GM10266 (cell line): ENCODE results near the gene ABL1.
"Not testable (repeated sequence)": the region's sequence is repeated elsewhere in the genome, so short reads cannot be mapped to it uniquely, and the experiment has no call there.

Experiments
- DNase-seq: peaks from one replicate; pipeline ENCODE4 v3.0.0; 2012; ENCODE audit errors: extremely low spot score
- TF ChIP-seq, protein P1 (sequence below): IDR thresholded peaks from 2 replicates; pipeline ENCODE4 v1.5.1; 2012; ENCODE audit warnings: mild to moderate bottlenecking, low read depth; ENCODE audit not compliant: control insufficient read depth, insufficient read depth; ENCODE audit errors: missing control alignments

Gene ABL1

DNA sequence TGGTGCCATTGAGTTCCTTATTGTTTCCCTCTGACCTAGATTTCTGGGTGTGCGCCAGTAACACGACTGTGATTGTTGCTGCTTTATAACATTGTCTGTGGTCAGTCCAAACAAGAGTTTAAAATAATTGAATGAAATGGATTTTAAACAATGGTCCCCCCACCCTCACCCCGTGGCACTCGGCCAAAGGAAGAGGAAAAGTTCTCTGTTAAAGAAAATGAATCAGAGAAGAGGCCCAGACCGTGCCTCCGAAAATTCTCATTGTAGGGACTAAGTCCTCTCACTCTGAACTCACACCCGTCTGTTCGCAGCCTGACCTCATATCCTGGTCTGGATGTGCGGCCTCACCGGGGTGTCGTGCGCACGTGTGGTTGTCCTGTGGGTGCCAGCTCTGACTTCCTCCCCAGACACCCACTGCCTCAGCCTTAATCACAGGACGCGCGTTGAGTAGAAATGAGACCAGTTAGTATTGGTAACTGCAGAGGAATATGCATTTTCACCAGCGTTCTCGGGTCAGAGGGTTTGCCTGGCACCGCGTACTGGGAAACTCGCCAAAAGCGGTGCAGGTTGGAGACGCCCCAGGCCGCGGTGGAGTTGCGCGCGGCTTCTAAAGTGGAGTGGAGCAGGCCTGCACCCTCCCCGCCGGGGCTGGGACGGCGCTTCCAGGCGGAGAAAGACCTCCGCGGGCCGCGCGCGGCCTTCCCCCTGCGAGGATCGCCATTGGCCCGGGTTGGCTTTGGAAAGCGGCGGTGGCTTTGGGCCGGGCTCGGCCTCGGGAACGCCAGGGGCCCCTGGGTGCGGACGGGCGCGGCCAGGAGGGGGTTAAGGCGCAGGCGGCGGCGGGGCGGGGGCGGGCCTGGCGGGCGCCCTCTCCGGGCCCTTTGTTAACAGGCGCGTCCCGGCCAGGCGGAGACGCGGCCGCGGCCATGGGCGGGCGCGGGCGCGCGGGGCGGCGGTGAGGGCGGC lies at the start of gene ABL1:
ABL1 (plus strand) TSS at position 884 of the 966 bp plus-strand sequence. CDS start 193 bp downstream, outside the sequence.
- peak; percentile 88 for DNase-seq
- TF ChIP-seq, protein P1, sequence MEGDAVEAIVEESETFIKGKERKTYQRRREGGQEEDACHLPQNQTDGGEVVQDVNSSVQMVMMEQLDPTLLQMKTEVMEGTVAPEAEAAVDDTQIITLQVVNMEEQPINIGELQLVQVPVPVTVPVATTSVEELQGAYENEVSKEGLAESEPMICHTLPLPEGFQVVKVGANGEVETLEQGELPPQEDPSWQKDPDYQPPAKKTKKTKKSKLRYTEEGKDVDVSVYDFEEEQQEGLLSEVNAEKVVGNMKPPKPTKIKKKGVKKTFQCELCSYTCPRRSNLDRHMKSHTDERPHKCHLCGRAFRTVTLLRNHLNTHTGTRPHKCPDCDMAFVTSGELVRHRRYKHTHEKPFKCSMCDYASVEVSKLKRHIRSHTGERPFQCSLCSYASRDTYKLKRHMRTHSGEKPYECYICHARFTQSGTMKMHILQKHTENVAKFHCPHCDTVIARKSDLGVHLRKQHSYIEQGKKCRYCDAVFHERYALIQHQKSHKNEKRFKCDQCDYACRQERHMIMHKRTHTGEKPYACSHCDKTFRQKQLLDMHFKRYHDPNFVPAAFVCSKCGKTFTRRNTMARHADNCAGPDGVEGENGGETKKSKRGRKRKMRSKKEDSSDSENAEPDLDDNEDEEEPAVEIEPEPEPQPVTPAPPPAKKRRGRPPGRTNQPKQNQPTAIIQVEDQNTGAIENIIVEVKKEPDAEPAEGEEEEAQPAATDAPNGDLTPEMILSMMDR: no peak

DNA sequence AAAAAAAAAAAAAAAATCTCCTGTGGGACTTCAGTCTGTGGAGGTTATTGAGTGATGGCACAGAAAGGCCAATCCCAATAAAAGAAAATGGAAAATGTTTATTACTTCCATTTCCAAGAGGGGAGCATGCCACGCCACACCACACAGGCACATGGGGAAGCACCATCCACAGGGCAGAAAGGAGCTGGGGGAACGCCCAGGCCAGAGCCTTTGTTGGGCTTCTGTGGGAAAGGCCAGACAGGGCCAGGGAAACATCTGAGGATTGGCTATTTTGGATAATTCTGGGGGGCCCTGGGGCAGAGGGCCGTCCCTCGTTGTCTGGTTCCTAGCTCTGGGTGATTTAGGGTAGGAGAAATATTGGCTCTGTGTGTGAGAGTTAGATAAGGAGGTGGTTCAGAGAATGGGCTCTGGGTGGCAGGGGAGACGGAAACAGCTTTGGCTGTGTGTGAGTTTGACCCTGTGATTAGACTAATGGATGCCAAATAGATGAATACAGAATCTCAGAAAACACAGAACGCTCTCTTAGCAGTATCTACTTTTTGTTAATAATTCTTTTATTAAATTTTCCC lies 49.0 kb upstream of the ABL1 start:
- DNase-seq: no peak
- TF ChIP-seq, protein P1: no peak

DNA sequence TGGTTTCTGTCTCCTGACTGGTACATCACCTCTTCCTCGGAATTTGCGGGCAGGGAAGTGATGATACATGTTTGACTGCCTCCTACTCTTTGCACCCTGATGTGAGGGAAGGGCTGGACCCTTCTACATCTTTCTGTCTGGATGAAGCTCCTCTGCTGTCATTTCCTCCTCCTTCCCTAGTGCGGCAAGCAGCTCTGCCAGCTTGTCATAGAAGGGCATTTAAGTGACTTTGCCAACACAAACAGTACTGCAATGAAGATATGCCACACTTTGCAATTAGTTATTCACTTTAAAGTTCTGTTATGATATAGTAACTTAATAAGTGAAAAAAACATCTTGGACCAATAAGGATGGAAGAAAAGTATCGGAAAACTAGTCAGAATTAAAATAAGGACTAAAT lies 48.5 kb upstream of the ABL1 start:
- no peak for DNase-seq
- TF ChIP-seq, protein P1: no peak

DNA sequence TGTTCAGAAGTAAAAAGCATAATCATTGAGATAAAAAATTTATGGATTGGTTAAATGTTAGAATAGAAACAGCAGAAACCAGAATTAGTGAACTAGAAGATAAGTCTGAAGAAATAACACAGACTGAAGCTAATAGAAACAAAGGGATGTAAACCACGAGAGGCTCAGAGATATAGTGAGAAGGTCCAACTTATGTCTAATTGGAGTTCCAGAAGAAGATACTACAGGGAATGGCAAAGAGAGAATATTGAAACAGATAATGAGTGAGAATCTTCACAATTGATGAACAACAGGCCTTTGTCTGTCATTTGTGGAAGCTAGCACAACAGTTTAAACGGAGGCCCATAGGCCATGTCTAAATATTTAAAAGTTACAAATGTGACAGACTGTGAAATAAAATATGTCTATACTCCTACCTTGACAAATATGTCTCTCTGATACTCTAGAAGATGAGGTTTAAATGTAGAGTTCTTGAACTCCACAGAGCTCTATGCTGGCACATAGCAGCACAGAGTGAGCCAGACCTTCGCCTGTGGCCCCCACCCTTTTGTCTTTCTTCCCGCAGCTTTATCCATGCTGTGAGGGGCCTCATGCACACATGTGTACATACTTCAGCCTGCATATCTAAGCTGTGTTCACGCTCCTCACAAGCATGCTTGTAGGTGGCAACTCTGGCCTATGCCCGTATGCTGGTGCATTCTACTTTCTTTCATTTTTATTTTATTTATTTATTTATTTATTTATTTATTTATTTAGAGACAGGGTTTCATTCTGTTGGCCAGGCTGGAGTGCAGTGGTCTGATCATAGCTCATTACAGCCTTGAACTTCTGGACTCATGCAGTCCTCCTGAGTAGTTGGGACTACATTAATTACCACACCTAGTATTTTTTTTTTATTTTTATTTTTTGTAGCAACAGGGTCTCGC lies 45.0 kb upstream of the ABL1 start:
- TF ChIP-seq, protein P1: no peak
- no peak for DNase-seq

DNA sequence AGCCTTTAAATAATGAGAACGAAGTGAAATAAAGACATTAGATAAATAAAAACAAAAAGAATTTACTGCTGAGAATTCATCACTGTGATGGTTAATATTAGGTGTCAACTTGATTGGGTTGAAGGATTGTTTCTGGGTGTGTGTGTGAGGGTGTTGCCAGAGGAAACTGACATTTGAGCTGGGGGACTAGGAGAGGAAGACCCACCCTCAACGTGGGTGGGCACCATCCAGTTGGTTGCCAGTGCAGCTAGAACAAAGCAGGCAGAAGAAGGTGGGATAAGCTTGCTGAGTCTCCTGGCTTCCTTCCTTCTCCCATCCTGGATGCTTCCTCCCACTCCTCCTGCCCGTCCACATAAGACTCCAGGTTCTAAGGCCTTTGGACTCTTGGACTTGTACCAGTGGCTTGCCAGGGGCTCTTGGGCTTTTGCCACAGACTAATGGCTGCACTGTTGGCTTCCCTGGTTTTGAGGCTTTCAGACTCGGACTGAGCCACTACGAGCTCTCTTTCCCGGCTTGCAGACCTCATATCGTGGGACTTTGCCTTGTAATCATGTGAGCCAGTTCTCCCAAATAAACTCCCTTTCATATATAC lies 43.7 kb upstream of the ABL1 start:
- DNase-seq: no peak
- TF ChIP-seq, protein P1: no peak

DNA sequence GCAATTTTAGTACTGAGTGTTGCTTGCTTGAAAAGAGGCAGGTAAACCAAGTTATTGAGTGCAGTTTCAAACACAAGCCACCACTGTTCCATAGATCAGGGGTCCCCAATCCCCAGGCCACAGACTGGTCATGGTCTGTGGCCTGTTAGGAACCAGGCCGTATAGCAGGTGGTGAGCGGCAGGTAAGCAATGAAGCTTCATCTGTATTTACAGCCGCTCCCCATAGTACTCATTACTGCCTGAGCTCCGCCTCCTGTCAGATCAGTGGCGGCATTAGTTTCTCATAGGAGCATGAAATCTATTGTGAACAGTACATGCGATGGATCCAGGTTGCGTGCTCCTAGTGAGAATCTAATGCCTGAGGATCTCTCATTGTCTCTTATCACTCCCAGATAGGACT lies 41.5 kb upstream of the ABL1 start:
- DNase-seq: no peak
- TF ChIP-seq, protein P1: no peak

DNA sequence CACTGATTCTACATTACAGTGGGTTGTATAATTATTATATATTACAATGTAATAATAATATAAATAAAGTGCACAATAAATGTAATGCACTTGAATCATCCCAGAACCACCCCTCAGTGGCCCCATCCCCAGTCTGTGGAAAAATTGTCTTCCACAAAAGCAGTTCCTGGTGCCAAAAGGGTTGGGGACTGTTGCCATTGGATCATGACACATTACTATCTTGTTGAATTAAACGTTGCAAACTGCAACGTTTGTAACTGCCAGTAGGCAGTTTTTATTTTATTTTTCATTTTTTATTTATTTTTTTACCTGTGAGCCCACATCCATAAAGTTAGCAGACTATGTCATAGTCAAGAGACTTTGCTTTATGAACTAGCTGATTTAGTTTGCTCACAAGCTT lies 41.0 kb upstream of the ABL1 start:
- DNase-seq: not testable (repeated sequence)

DNA sequence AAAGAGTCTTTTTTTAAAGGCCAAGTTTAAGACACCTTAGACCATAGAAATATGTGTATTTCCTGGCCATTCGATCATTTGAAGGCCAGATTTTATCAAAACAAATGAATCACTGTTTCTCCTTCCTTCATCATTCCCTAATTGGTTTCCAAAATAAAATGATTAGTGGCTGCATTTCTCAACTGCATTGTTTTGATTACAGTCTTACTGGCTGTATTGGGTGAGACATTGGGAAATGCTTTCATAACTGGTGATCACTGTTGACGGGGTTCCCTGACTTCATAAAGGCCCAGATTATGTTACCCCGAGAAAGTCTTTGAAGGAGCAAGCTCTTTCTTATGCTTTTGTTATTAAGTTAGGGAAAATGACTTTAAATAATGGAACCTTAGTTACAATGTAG lies 40.6 kb upstream of the ABL1 start:
- not testable (repeated sequence) for DNase-seq
